Measurements from ENCODE around the gene NTF4. TPM values are rescaled to one million over a fixed set of nuclear protein-coding genes. Genes with fewer than 3 reads are reported as not detected.
"Not testable (repeated sequence)": the region's sequence is repeated elsewhere in the genome, so short reads cannot be mapped to it uniquely, and the experiment has no call there.

The NTF4 gene
- total RNA-seq, 1 donor from 2014 or later, result not detected

DNA sequence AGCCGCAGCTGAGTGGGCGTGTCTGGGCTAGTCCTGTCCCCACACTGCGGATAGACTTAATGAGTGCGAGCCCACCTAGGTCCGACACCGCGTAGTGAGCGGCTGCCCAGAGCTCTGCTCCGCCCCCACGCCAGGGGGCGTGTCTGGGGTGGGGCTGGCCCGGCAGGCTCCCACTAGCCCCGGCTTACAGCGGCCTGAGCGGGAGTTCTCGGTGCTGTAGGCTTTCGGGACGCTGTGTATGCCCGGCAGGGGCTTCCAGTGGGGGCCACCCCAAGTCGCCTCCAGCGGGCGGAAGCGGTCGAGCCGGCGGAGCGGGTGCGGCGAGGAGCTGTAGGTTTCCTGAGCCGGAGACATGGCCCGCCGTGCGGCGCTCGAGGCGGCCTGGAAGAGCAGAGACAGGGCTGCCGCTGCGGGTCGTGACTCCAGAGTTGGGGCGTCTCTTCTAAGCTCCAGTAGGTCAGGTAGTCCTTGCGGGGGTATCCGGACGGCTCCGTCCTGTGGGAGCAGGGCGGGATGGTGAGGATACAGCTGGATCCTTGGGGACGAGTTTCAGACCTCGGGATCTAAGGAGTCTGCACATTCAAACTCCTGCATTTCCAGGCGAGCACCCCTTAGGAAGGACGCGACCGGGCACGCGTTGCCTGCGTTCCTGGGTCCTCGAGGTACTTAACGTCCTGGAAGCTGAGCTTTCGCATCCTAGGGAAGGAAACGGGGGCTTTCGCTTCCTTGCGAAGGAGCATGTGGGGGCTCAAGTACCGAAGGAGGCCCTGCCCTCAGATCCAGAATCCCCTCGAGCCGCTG, 8.3 kb downstream of the NTF4 start:
- peak; percentile 72 for DNase-seq
- TF ChIP-seq, protein P1, sequence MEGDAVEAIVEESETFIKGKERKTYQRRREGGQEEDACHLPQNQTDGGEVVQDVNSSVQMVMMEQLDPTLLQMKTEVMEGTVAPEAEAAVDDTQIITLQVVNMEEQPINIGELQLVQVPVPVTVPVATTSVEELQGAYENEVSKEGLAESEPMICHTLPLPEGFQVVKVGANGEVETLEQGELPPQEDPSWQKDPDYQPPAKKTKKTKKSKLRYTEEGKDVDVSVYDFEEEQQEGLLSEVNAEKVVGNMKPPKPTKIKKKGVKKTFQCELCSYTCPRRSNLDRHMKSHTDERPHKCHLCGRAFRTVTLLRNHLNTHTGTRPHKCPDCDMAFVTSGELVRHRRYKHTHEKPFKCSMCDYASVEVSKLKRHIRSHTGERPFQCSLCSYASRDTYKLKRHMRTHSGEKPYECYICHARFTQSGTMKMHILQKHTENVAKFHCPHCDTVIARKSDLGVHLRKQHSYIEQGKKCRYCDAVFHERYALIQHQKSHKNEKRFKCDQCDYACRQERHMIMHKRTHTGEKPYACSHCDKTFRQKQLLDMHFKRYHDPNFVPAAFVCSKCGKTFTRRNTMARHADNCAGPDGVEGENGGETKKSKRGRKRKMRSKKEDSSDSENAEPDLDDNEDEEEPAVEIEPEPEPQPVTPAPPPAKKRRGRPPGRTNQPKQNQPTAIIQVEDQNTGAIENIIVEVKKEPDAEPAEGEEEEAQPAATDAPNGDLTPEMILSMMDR (IDR thresholded peaks at IDR 0.05), result no peak
- ChIA-PET CTCF (interaction anchor here (1.0 to 1.3 kb wide), 2 partner anchors 48 to 152 kb away, joined by 3 read pairs; no protein-coding TSS in a partner anchor), POLR2A (interaction anchor here (0.5 to 1.0 kb wide), 3 partner anchors 62 to 171 kb away, joined by 3 to 6 read pairs (median 3); partner anchors contain the start of gene RUVBL2)
- Mint-ChIP-seq H3K36me3 (ENCODE audit: low read depth) (no peaks in the 10 kb centered on the region), H3K9me3 (no peaks in the 10 kb centered on the region), H3K27me3 (peaks cover 33% of the 10 kb centered on the region), H3K27ac (no peak overlapping the region), H3K4me1 (peaks cover 24% of the 10 kb centered on the region), H3K4me3 (peak overlapping the region; percentile 79)
- ATAC-seq (ENCODE audit: low read depth), result peak; percentile 83
- intact Hi-C loops (cut with micrococcal nuclease), result loop anchor here (5.0 kb wide), 1 partner anchor 39 kb away; the partner anchor contains the start of gene LHB

DNA sequence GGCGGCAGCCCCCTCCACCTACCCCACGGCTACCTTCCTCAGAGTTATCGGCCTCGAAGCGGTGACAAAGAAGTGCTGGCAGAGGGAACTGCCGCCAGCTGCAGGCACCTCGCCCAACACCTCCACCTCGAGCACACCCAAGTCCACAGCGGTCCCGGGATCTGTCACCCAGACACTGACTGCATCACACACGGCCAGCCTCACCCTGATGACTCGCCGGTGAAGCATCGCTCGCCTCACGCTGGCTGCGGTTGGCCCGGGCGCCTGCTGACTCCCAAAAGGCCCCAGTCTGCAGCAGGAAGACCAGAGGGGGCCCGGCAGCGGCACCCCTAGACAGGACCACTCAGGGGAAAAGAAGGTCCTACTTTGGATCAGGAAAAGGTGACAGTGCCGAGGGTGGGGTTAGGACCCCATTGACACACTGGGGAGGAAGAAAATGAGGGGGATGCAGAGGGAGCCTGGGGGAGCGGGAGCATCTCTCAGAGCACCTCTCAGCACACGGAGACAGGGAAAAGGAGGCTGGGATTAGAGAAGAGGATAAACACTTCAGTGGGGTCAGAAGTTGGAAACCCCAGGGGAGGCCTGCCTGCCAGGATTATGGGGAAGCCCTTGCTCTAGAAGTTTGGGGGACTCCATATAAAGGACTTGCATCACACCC, 14.1 kb downstream of the NTF4 start:
- H3K4me3 Mint-ChIP-seq; CTCF ChIA-PET; H3K27me3 Mint-ChIP-seq; intact Hi-C loops (cut with micrococcal nuclease); H3K9me3 Mint-ChIP-seq; H3K36me3 Mint-ChIP-seq (ENCODE audit: low read depth); ATAC-seq (ENCODE audit: low read depth); DNase-seq; POLR2A ChIA-PET; H3K4me1 Mint-ChIP-seq; H3K27ac Mint-ChIP-seq: not testable (repeated sequence)

DNA sequence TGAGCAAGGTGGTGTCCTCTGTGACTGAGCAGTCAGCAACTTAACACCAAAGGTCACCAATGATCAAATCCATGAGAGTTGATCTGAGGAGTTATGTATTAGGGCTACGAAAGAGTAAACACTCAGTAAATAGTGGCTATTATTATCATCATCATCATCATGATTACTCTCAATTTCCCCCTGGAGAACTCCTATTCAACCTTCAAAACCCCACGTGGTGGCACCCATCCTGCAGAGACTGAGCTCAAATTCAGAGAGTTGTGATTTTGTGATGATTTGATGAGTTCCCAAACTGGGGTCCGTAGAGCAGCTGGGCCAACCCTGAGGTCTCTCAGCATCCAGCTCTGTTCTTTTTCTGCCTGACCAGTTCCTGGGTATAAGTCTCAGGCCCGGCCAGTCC, 14.8 kb downstream of the NTF4 start:
- ATAC-seq (ENCODE audit: low read depth); H3K36me3 Mint-ChIP-seq (ENCODE audit: low read depth); H3K27ac Mint-ChIP-seq; CTCF ChIA-PET; intact Hi-C loops (cut with micrococcal nuclease); H3K4me3 Mint-ChIP-seq; H3K4me1 Mint-ChIP-seq; H3K27me3 Mint-ChIP-seq; DNase-seq; H3K9me3 Mint-ChIP-seq; POLR2A ChIA-PET: not testable (repeated sequence)

DNA sequence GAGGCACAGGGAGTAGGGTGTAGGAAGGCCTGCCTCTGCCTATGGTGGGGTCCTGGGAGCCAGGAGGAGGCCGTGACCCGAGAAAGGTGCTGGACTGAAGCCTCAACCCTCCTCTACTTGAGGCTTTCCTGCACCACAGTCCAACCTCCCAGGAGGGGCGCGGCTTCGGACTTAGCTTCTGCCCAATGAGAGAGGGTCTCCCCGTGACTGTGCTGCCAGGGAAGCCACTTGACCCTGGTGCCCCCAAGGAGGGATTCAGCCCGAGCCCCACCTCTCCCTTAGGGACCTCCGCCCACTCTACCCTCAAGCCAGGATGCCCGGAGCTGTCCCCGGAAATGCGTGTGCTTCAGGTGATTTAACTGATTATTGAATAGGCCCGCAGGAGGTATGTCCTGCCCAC, 15.6 kb downstream of the NTF4 start, which contains the start of gene CGB8:
Gene CGB8, minus strand, starts transcription at position 101 of the 400 bp plus-strand sequence. CDS start 372 bp downstream, outside the sequence.
- POLR2A ChIA-PET; H3K4me1 Mint-ChIP-seq; H3K27ac Mint-ChIP-seq; H3K36me3 Mint-ChIP-seq (ENCODE audit: low read depth); H3K4me3 Mint-ChIP-seq; CTCF ChIA-PET; H3K27me3 Mint-ChIP-seq; DNase-seq; ATAC-seq (ENCODE audit: low read depth); H3K9me3 Mint-ChIP-seq; intact Hi-C loops (cut with micrococcal nuclease): not testable (repeated sequence)

DNA sequence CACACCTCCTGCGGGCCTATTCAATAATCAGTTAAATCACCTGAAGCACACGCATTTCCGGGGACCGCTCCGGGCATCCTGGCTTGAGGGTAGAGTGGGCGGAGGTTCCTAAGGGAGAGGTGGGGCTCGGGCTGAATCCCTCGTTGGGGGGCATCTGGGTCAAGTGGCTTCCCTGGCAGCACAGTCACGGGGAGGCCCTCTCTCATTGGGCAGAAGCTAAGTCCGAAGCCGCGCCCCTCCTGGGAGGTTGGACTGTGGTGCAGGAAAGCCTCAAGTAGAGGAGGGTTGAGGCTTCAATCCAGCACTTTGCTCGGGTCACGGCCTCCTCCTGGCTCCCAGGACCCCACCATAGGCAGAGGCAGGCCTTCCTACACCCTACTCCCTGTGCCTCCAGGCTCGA, 21.1 kb downstream of the NTF4 start, which contains the start of gene CGB5:
Gene CGB5, plus strand, starts transcription at position 301 of the 400 bp plus-strand sequence. CDS start 362 bp downstream, outside the sequence.
- intact Hi-C loops (cut with micrococcal nuclease); H3K27ac Mint-ChIP-seq; H3K4me3 Mint-ChIP-seq; CTCF ChIA-PET; H3K36me3 Mint-ChIP-seq (ENCODE audit: low read depth); H3K4me1 Mint-ChIP-seq; H3K9me3 Mint-ChIP-seq; POLR2A ChIA-PET; ATAC-seq (ENCODE audit: low read depth); H3K27me3 Mint-ChIP-seq; DNase-seq: not testable (repeated sequence)

DNA sequence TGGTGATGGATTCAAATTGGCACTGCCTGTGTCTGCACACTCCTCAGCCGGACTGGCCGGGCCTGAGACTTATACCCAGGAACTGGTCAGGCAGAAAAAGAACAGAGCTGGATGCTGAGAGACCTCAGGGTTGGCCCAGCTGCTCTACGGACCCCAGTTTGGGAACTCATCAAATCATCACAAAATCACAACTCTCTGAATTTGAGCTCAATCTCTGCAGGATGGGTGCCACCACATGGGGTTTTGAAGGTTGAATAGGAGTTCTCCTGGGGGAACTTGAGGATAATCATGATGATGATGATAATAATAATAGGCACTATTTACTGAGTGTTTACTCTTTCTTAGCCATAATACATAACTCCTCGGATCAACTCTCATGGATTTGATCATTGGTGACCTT, 22.0 kb downstream of the NTF4 start:
- POLR2A ChIA-PET; H3K27me3 Mint-ChIP-seq; DNase-seq; CTCF ChIA-PET; H3K4me3 Mint-ChIP-seq; H3K36me3 Mint-ChIP-seq (ENCODE audit: low read depth); ATAC-seq (ENCODE audit: low read depth); H3K4me1 Mint-ChIP-seq; H3K9me3 Mint-ChIP-seq; intact Hi-C loops (cut with micrococcal nuclease); H3K27ac Mint-ChIP-seq: not testable (repeated sequence)

DNA sequence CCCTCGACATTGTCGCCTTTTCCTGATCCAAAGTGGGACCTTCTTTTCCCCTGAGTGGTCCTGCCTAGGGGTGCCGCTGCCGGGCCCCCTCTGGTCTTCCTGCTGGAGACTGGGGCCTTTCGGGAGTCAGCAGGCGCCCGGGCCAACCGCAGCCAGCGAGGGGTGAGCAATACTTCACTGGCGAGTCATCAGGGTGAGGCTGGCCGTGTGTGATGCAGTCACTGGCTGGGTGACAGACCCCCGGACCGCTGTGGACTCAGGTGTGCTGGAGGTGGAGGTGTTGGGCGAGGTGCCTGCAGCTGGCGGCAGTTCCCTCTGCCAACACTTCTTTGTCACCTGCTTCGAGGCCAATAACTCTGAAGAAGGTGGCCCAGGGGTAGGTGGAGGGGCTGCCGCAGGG, 22.4 kb downstream of the NTF4 start:
- H3K4me3 Mint-ChIP-seq, result no peak overlapping the region
- no peaks in the 10 kb centered on the region for H3K9me3 Mint-ChIP-seq
- H3K27me3 Mint-ChIP-seq, result peaks cover 6% of the 10 kb centered on the region
- ChIA-PET POLR2A (no interaction called here), CTCF (no interaction called here)
- no peaks in the 10 kb centered on the region for H3K36me3 Mint-ChIP-seq (ENCODE audit: low read depth)
- TF ChIP-seq, protein P1 (IDR thresholded peaks at IDR 0.05), result no peak
- no peak for DNase-seq
- ATAC-seq (ENCODE audit: low read depth), result no peak
- intact Hi-C loops (cut with micrococcal nuclease), result no loop called here
- H3K4me1 Mint-ChIP-seq, result no peaks in the 10 kb centered on the region
- no peak overlapping the region for H3K27ac Mint-ChIP-seq

DNA sequence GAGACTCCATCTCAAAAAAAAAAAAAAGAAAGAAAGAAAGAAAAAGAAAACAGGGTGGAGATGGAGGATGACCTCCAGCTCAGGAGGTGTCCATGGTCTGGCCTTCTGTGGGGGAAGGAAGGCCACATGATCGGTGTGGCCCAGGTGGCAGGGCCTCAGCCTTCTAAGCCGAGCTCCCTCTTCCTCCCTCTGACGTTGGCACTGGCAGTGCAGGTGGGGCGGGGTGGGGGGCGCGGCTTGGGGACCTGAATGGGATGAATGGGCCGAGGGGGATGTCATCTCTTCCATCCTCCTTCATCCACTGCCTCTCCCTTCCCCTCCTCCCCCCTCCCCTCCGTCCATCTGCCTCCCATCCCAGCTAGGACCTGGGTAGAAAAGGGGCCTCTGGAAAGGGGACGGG, 24.9 kb downstream of the NTF4 start:
- POLR2A ChIA-PET; intact Hi-C loops (cut with micrococcal nuclease): not testable (repeated sequence)

DNA sequence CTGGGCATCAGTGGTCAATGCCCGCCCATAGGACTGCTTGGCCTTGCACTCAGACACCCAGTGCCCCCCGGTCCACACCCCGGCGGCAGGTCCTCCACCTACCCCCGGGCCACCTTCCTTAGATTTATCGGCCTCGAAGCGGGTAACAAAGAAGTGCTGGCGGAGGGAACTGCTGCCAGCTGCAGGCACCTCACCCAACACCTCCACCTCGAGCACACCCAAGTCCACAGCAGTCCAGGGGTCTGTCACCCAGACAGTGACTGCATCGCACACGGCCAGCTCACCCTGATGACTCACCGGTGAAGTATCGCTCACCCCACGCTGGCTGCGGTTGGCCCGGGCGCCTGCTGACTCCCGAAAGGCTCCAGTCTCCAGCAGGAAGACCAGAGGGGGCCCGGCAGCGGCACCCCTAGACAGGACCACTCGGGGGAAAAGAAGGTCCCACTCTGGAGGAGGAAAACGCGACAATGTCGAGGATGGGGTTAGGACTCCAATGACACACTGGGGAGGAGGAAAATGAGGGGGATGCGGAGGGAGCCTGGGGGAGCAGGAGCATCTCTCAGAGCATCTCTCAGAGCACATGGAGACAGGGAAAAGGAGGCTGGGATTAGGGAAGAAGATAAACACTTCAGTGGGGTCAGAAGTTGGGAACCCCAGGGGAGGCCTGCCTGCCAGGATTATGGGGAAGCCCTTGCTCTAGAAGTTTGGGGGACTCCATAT, 25.9 kb downstream of the NTF4 start:
- DNase-seq; H3K4me1 Mint-ChIP-seq; intact Hi-C loops (cut with micrococcal nuclease); POLR2A ChIA-PET; H3K27ac Mint-ChIP-seq; ATAC-seq (ENCODE audit: low read depth); H3K9me3 Mint-ChIP-seq; H3K27me3 Mint-ChIP-seq; H3K36me3 Mint-ChIP-seq (ENCODE audit: low read depth); H3K4me3 Mint-ChIP-seq: not testable (repeated sequence)
- CTCF ChIA-PET, result interaction anchor here (0.6 kb wide), 1 partner anchor 37 kb away, joined by 3 read pairs; no protein-coding TSS in a partner anchor

More for the DNA sequence above, 24.9 kb downstream of the NTF4 start:
- DNase-seq; H3K9me3 Mint-ChIP-seq; H3K27me3 Mint-ChIP-seq; H3K36me3 Mint-ChIP-seq (ENCODE audit: low read depth); CTCF ChIA-PET; ATAC-seq (ENCODE audit: low read depth); H3K4me3 Mint-ChIP-seq; H3K27ac Mint-ChIP-seq; H3K4me1 Mint-ChIP-seq: not testable (repeated sequence)
